ENCODE measurements around the gene DEXI.

DEXI gene

GRCh38 chr16:10895053-10895946 is 47.0 kb downstream of the DEXI start:
- no peak for TF ChIP-seq CTCF (conservative IDR thresholded peaks at IDR 0.05; ENCODE audit: low read depth, low read length)
- no peak overlapping the region for H3K4me3 ChIP-seq (ENCODE audit: low read depth, low read length)
- peak; percentile 41 for DNase-seq (ENCODE audit: low read depth)

GRCh38 chr16:10892782-10893318 is 49.4 kb downstream of the DEXI start:
- TF ChIP-seq CTCF (conservative IDR thresholded peaks at IDR 0.05; ENCODE audit: low read depth, low read length): no peak
- no peak for DNase-seq (ENCODE audit: low read depth)
- H3K4me3 ChIP-seq (ENCODE audit: low read depth, low read length): no peak overlapping the region

- no peak for TF ChIP-seq CTCF (conservative IDR thresholded peaks at IDR 0.05; ENCODE audit: low read depth, low read length)
- no peak for DNase-seq (ENCODE audit: low read depth)
- H3K4me3 ChIP-seq (ENCODE audit: low read depth, low read length): no peak overlapping the region
These were observed 52.4 kb downstream of the DEXI start for GRCh38 chr16:10889855-10890254.

- no peak for TF ChIP-seq CTCF (conservative IDR thresholded peaks at IDR 0.05; ENCODE audit: low read depth, low read length)
- H3K4me3 ChIP-seq (ENCODE audit: low read depth, low read length): no peak overlapping the region
- DNase-seq (ENCODE audit: low read depth): no peak
These were observed 53.8 kb downstream of the DEXI start for GRCh38 chr16:10888320-10888937.

GRCh38 chr16:10885246-10885645 is 57.0 kb downstream of the DEXI start:
- H3K4me3 ChIP-seq (ENCODE audit: low read depth, low read length): no peak overlapping the region
- no peak for DNase-seq (ENCODE audit: low read depth)
- TF ChIP-seq CTCF (conservative IDR thresholded peaks at IDR 0.05; ENCODE audit: low read depth, low read length): no peak

GRCh38 chr16:10883004-10883403 is 59.3 kb downstream of the DEXI start:
- no peak for TF ChIP-seq CTCF (conservative IDR thresholded peaks at IDR 0.05; ENCODE audit: low read depth, low read length)

More at GRCh38 chr16:10883004-10883403, 59.3 kb downstream of the DEXI start:
- DNase-seq (ENCODE audit: low read depth): no peak
- H3K4me3 ChIP-seq (ENCODE audit: low read depth, low read length): no peak overlapping the region
